Body of pancreas (tissue), 4 donors: Measurements from ENCODE around the gene APMAP.

ENCODE experiments used
- CTCF ChIP-seq, 7 experiments: fragments of 450-650 bp in 4 of 7; fragments of 200-600 bp in 3 of 7; sonication (generic) in 3 of 7; IDR thresholded peaks; one replicate each; pipeline ENCODE4 v1.5.1; 2016 to 2019; ENCODE audit warnings: antibody characterized with exemption in 7 of 7
- POLR2A ChIP-seq, 3 donors: fragments of 450-650 bp; IDR thresholded peaks; one replicate each; pipeline ENCODE4 v1.6.1; 2016; ENCODE audit warnings: antibody characterized with exemption in 3 of 3, mild to moderate bottlenecking in 2 of 3

- TF ChIP-seq CTCF (IDR thresholded peaks at IDR 0.05) (no peak), POLR2A (IDR thresholded peaks at IDR 0.05) (no peak)
Measured at GRCh38 chr20:24918579-24919566, 73.7 kb downstream of the APMAP start.
